ENCODE data around the gene IL7R.
"Not testable (repeated sequence)": the region's sequence is repeated elsewhere in the genome, so short reads cannot be mapped to it uniquely, and the experiment has no call there.

The IL7R gene

GRCh38 chr5:35890021-35891020, 33.6 kb downstream of the IL7R start:
- H3K4me3 ChIP-seq (replicated peaks in 1 of 2; ENCODE audit: low read depth in 2 of 2, low read length in 2 of 2), result no peak overlapping the region
- no peak for DNase-seq (ENCODE audit: low read depth in 2 of 2)
- TF ChIP-seq, protein P1, sequence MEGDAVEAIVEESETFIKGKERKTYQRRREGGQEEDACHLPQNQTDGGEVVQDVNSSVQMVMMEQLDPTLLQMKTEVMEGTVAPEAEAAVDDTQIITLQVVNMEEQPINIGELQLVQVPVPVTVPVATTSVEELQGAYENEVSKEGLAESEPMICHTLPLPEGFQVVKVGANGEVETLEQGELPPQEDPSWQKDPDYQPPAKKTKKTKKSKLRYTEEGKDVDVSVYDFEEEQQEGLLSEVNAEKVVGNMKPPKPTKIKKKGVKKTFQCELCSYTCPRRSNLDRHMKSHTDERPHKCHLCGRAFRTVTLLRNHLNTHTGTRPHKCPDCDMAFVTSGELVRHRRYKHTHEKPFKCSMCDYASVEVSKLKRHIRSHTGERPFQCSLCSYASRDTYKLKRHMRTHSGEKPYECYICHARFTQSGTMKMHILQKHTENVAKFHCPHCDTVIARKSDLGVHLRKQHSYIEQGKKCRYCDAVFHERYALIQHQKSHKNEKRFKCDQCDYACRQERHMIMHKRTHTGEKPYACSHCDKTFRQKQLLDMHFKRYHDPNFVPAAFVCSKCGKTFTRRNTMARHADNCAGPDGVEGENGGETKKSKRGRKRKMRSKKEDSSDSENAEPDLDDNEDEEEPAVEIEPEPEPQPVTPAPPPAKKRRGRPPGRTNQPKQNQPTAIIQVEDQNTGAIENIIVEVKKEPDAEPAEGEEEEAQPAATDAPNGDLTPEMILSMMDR (IDR thresholded peaks at IDR 0.05; ENCODE audit: low read depth, low read length), result no peak

GRCh38 chr5:35892799-35893198, 36.1 kb downstream of the IL7R start:
- not testable (repeated sequence) for DNase-seq (ENCODE audit: low read depth in 2 of 2)

GRCh38 chr5:35894131-35894530, 37.4 kb downstream of the IL7R start:
- TF ChIP-seq, protein P1 (IDR thresholded peaks at IDR 0.05; ENCODE audit: low read depth, low read length), result no peak
- no peak for DNase-seq (ENCODE audit: low read depth in 2 of 2)
- no peak overlapping the region for H3K4me3 ChIP-seq (replicated peaks in 1 of 2; ENCODE audit: low read depth in 2 of 2, low read length in 2 of 2)

More at GRCh38 chr5:35892799-35893198, 36.1 kb downstream of the IL7R start:
- not testable (repeated sequence) for H3K4me3 ChIP-seq (replicated peaks in 1 of 2; ENCODE audit: low read depth in 2 of 2, low read length in 2 of 2)

- TF ChIP-seq, protein P1 (IDR thresholded peaks at IDR 0.05; ENCODE audit: low read depth, low read length), result no peak
- H3K4me3 ChIP-seq (replicated peaks in 1 of 2; ENCODE audit: low read depth in 2 of 2, low read length in 2 of 2), result no peak overlapping the region
- DNase-seq (ENCODE audit: low read depth in 2 of 2), result no peak
These were observed 42.4 kb downstream of the IL7R start for GRCh38 chr5:35898952-35899660.

- TF ChIP-seq, protein P1 (IDR thresholded peaks at IDR 0.05; ENCODE audit: low read depth, low read length), result no peak
- H3K4me3 ChIP-seq (replicated peaks in 1 of 2; ENCODE audit: low read depth in 2 of 2, low read length in 2 of 2), result no peak overlapping the region
- no peak for DNase-seq (ENCODE audit: low read depth in 2 of 2)
These were observed 43.1 kb downstream of the IL7R start for GRCh38 chr5:35899800-35900199.

DNA sequence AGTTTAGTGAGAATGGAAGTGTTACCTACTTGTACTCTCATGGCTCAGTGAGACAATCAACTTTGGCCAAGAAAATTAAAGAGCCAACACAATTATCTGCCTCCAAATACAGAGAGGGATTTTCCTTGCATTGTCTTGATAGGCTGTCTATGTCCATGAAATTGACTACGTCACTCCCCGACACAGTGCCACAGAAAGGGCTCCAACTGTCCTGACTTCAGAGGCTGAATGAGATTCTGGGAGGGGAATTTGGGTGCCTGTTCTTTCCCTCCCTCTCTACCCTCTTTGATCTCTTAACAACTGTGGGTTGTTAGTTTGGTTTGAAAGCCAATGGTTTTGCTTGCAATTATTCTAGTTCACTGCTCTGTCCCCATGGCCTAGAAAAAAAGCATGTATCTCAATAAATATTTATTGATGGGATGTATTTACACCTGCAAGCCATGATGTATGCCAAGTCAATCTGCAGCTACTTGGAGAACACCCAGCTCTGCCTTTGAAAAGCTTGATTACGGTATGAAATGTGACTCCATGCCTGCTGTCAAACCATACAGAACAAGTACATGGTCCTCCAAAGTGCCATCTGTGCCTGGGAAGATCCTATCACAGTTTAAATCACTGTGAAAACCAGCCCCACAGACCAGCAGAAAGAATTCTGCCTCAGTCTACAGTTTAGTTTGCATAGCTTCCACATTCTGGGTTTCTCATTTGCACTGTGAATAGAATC, 44.4 kb downstream of the IL7R start:
- TF ChIP-seq, protein P1 (IDR thresholded peaks at IDR 0.05; ENCODE audit: low read depth, low read length), result no peak
- no peak overlapping the region for H3K4me3 ChIP-seq (replicated peaks in 1 of 2; ENCODE audit: low read depth in 2 of 2, low read length in 2 of 2)
- DNase-seq (ENCODE audit: low read depth in 2 of 2), result no peak
